ENCODE measurements around the gene CIAO2A. TPM values are rescaled to one million over a fixed set of nuclear protein-coding genes. Genes with fewer than 3 reads are reported as not detected.
"Not testable (repeated sequence)": the region's sequence is repeated elsewhere in the genome, so short reads cannot be mapped to it uniquely, and the experiment has no call there.

Gene CIAO2A
- total RNA-seq, 1 donor from 2014 or later, result 51.4 TPM

DNA sequence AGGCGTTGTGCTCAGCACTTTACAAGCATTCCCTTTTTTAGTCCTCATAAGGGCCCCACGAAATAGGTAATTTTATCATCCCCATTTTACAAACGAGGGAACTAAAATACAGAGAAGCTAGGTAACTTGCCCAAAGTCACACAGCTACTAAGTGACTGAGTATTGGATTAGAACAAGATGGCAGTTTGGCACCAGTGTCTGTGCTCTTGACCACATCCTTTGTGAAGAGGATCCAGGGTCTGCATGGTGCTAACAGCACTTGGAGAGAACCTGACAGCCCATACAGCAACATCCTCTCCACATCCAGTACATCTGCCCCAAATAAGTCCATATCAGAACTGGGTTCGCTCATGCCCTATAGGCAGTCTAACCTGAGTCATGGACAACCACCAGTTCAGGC lies 25.5 kb downstream of the CIAO2A start:
- Mint-ChIP-seq H3K9me3 (ENCODE audit: unreplicated experiment) (no peaks in the 10 kb centered on the region), H3K4me1 (ENCODE audit: unreplicated experiment) (no peaks in the 10 kb centered on the region), H3K27me3 (ENCODE audit: unreplicated experiment) (no peaks in the 10 kb centered on the region), H3K36me3 (ENCODE audit: low read depth, unreplicated experiment) (peaks cover 8% of the 10 kb centered on the region), H3K4me3 (ENCODE audit: unreplicated experiment) (no peak overlapping the region), H3K27ac (ENCODE audit: unreplicated experiment) (no peak overlapping the region)
- DNase-seq (ENCODE audit: low spot score), result no peak
- TF ChIP-seq CTCF (IDR thresholded peaks at IDR 0.05; ENCODE audit: unreplicated experiment), result no peak

DNA sequence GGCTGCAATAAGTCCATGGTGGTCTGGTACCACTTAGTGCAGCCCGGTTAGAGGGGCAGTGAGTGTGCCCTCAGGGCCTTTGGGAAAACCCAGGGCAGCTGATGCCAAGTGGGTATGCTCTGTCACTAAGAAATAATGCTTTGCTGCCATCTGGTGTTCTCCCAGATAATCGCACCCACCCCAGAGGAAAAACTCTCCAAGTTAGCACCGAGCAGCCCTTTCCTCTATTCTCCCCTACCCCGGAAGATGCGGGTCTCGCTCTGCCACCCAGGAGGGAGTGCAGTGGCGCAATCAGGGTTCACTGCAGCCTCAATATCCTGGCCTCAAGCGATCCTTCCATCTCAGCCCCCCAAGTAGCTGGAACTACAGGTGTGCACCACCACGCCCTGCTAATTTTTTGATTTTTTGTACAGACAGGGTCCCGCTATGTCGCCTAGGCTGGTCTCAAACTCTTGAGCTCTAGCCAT lies 26.0 kb downstream of the CIAO2A start:
- H3K9me3 Mint-ChIP-seq (ENCODE audit: unreplicated experiment), result no peaks in the 10 kb centered on the region
- no peak overlapping the region for H3K27ac Mint-ChIP-seq (ENCODE audit: unreplicated experiment)
- no peaks in the 10 kb centered on the region for H3K27me3 Mint-ChIP-seq (ENCODE audit: unreplicated experiment)
- peaks cover 6% of the 10 kb centered on the region for H3K36me3 Mint-ChIP-seq (ENCODE audit: low read depth, unreplicated experiment)
- TF ChIP-seq CTCF (IDR thresholded peaks at IDR 0.05; ENCODE audit: unreplicated experiment), result peak; percentile 84
- no peaks in the 10 kb centered on the region for H3K4me1 Mint-ChIP-seq (ENCODE audit: unreplicated experiment)
- peak; percentile 77 for DNase-seq (ENCODE audit: low spot score)
- no peak overlapping the region for H3K4me3 Mint-ChIP-seq (ENCODE audit: unreplicated experiment)

- no peak overlapping the region for H3K27ac Mint-ChIP-seq (ENCODE audit: unreplicated experiment)
- no peak for TF ChIP-seq CTCF (IDR thresholded peaks at IDR 0.05; ENCODE audit: unreplicated experiment)
These were observed 27.2 kb downstream of the CIAO2A start for GRCh38 chr15:64066451-64066850.

DNA sequence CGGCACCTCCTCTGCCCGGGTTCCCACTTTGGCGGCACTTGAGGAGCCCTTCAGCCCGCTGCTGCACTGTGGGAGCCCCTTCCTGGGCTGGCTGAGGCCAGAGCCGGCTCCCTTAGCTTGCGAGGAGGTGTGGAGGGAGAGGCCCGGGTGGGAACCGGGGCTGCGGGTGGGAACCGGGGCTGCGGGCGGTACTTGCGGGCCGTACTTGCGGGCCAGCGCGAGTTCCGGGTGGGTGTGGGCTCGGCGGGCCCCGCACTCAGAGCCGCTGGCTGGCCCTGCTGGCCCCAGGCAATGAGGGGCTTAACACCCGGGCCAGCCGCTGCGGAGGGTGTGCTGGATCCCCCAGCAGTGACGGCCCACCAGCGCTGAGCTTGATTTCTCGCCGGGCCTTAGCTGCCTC lies 32.9 kb downstream of the CIAO2A start:
- no peaks in the 10 kb centered on the region for H3K9me3 Mint-ChIP-seq (ENCODE audit: unreplicated experiment)
- H3K4me1 Mint-ChIP-seq (ENCODE audit: unreplicated experiment), result no peaks in the 10 kb centered on the region
- TF ChIP-seq CTCF (IDR thresholded peaks at IDR 0.05; ENCODE audit: unreplicated experiment), result no peak
- no peaks in the 10 kb centered on the region for H3K27me3 Mint-ChIP-seq (ENCODE audit: unreplicated experiment)
- H3K36me3 Mint-ChIP-seq (ENCODE audit: low read depth, unreplicated experiment), result no peaks in the 10 kb centered on the region
- no peak for DNase-seq (ENCODE audit: low spot score)
- no peak overlapping the region for H3K27ac Mint-ChIP-seq (ENCODE audit: unreplicated experiment)
- no peak overlapping the region for H3K4me3 Mint-ChIP-seq (ENCODE audit: unreplicated experiment)

More at GRCh38 chr15:64066451-64066850, 27.2 kb downstream of the CIAO2A start:
- no peak overlapping the region for H3K4me3 Mint-ChIP-seq (ENCODE audit: unreplicated experiment)
- DNase-seq (ENCODE audit: low spot score), result no peak
- no peaks in the 10 kb centered on the region for H3K36me3 Mint-ChIP-seq (ENCODE audit: low read depth, unreplicated experiment)
- no peaks in the 10 kb centered on the region for H3K4me1 Mint-ChIP-seq (ENCODE audit: unreplicated experiment)
- no peaks in the 10 kb centered on the region for H3K9me3 Mint-ChIP-seq (ENCODE audit: unreplicated experiment)
- no peaks in the 10 kb centered on the region for H3K27me3 Mint-ChIP-seq (ENCODE audit: unreplicated experiment)

- not testable (repeated sequence) for DNase-seq (ENCODE audit: low spot score); H3K4me1 Mint-ChIP-seq (ENCODE audit: unreplicated experiment); H3K36me3 Mint-ChIP-seq (ENCODE audit: low read depth, unreplicated experiment); H3K4me3 Mint-ChIP-seq (ENCODE audit: unreplicated experiment); H3K27me3 Mint-ChIP-seq (ENCODE audit: unreplicated experiment); H3K9me3 Mint-ChIP-seq (ENCODE audit: unreplicated experiment); H3K27ac Mint-ChIP-seq (ENCODE audit: unreplicated experiment)
These were observed 34.5 kb downstream of the CIAO2A start for GRCh38 chr15:64059104-64059503.
